Lung (tissue), 12 donors: Measurements from ENCODE around the gene GSTO2. TPM values are rescaled to one million over a fixed set of nuclear protein-coding genes. Genes with fewer than 3 reads are reported as not detected.
A peak's percentile ranks its signal among the peaks of the same experiment; 100 is the strongest.

ENCODE experiments used
- ATAC-seq: fragments of 200-7000 bp; cut with Tn5 transposase; one replicate; pipeline ENCODE4 v1.9.1; 2020; ENCODE audit warnings: moderate number of reproducible peaks; ENCODE audit not compliant: insufficient read depth, low FRiP score
- DNase-seq, 3 donors: peaks; one replicate each; pipeline ENCODE4 v3.0.0-alpha.2; 2013 to 2017
- H3K27ac ChIP-seq, 2 donors: one replicate each; pipeline ENCODE4 v1.5.1; 2013; ENCODE audit warnings: mild to moderate bottlenecking in 2 of 2, moderate library complexity in 2 of 2, control low read depth in 1 of 2, inconsistent platforms in 1 of 2, low read depth in 1 of 2, low read length in 1 of 2
- H3K27me3 ChIP-seq, 3 donors: one replicate each; pipeline ENCODE4 v1.5.1; 2013; ENCODE audit warnings: low read length in 2 of 3; ENCODE audit not compliant: control insufficient read depth in 3 of 3, insufficient read depth in 3 of 3
- H3K36me3 ChIP-seq, 4 donors: one replicate each; pipeline ENCODE4 v1.5.1; 2013; ENCODE audit warnings: low read length in 4 of 4, mild to moderate bottlenecking in 1 of 4, moderate library complexity in 1 of 4; ENCODE audit not compliant: control insufficient read depth in 4 of 4, insufficient read depth in 4 of 4
- H3K4me1 ChIP-seq, 5 donors: one replicate each; pipeline ENCODE4 v1.5.1; 2013; ENCODE audit warnings: low read length in 5 of 5, mild to moderate bottlenecking in 2 of 5, moderate library complexity in 1 of 5; ENCODE audit not compliant: control insufficient read depth in 5 of 5, insufficient read depth in 5 of 5
- H3K4me3 ChIP-seq: one replicate; pipeline ENCODE4 v1.5.1; 2013; ENCODE audit warnings: mild to moderate bottlenecking, control low read depth, moderate library complexity
- H3K9ac ChIP-seq, 2 donors: one replicate each; pipeline ENCODE4 v1.5.1; 2013; ENCODE audit warnings: low read length in 2 of 2, control low read depth in 1 of 2; ENCODE audit not compliant: insufficient read depth in 1 of 2
- H3K9me3 ChIP-seq, 4 donors: one replicate each; pipeline ENCODE4 v1.5.1; 2013; ENCODE audit warnings: low read length in 3 of 4, mild to moderate bottlenecking in 1 of 4, moderate library complexity in 1 of 4; ENCODE audit not compliant: control insufficient read depth in 4 of 4, insufficient read depth in 3 of 4
- WGBS, 2 donors: extraction: QIAGEN DNeasy Blood & Tissue Kit; methylation state at CpG; one replicate each; pipeline ENCODE4 v1.1.7; 2013; 5-methylcytosine and 5-hydroxymethylcytosine counted together
- polyA plus RNA-seq, 2 donors: library from polyadenylated mRNA; stranded (reverse); fragments of 200-250 nt; gene quantifications; one replicate each; pipeline ENCODE4 v1.2.1, GENCODE V29; 2013
- total RNA-seq, 2 donors: library from RNA; depleted of rRNA in 1 of 2; stranded (reverse); fragments of >200 nt in 1 of 2; gene quantifications; one replicate each; pipeline ENCODE4 v1.2.1, GENCODE V29; 2014 to 2021
- TF ChIP-seq, protein P1 (sequence below): IDR thresholded peaks from 2 replicates; pipeline ENCODE4 v1.5.1; 2012; ENCODE audit warnings: mild to moderate bottlenecking; ENCODE audit errors: control extremely low read depth, extremely low read depth
- donor health status: control.
- donor health status: control.
- donor health status: Bipolar disorder and iron deficiency.
- donor health status: healthy.
- donor health status: DM: yes; HTN: yes; CAD: no.

The GSTO2 gene
- total and polyA plus RNA-seq, 4 donors, result 6.6 to 25.9 (median 12.1) TPM

DNA sequence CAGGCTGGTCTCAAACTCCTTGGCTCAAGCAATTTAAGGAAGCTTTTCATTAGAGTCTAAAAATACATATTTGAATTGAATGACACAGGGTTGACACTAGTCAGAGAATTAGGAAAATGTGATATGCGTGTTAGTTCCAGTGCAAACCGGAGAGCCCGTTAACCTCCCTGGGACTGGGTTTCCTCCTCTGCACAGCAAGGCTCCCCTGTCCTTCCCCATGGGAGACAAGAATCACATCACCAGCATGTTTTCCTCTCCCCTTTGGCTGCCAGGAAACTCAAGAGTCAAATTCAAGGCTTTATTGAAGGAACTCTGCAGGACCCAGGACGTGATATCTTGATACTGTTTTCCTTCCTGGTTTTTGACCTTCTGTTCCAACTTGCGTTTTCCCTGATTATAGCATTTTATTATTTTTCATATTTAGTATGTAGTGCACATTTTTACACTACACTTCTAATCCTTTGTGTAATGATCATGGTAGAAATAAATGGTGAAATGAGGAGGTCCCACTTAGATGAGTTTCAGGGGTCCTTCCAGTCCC, 24.9 kb downstream of the GSTO2 start:
- no peaks in the 10 kb centered on the region for H3K36me3 ChIP-seq
- no peaks in the 10 kb centered on the region for H3K9me3 ChIP-seq
- WGBS, 2 donors, result 90 to 91% methylated on average over 5 of the region's 5 CpGs
- ATAC-seq, result no peak
- H3K27ac ChIP-seq, result no peak overlapping the region
- H3K4me3 ChIP-seq, result no peak overlapping the region
- TF ChIP-seq, protein P1, sequence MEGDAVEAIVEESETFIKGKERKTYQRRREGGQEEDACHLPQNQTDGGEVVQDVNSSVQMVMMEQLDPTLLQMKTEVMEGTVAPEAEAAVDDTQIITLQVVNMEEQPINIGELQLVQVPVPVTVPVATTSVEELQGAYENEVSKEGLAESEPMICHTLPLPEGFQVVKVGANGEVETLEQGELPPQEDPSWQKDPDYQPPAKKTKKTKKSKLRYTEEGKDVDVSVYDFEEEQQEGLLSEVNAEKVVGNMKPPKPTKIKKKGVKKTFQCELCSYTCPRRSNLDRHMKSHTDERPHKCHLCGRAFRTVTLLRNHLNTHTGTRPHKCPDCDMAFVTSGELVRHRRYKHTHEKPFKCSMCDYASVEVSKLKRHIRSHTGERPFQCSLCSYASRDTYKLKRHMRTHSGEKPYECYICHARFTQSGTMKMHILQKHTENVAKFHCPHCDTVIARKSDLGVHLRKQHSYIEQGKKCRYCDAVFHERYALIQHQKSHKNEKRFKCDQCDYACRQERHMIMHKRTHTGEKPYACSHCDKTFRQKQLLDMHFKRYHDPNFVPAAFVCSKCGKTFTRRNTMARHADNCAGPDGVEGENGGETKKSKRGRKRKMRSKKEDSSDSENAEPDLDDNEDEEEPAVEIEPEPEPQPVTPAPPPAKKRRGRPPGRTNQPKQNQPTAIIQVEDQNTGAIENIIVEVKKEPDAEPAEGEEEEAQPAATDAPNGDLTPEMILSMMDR, result no peak
- no peak for DNase-seq
- H3K9ac ChIP-seq, result no peak overlapping the region
- peaks cover 0 to 16% (median 7%) of the 10 kb centered on the region in 5 donors for H3K4me1 ChIP-seq
- H3K27me3 ChIP-seq, result no peaks in the 10 kb centered on the region

DNA sequence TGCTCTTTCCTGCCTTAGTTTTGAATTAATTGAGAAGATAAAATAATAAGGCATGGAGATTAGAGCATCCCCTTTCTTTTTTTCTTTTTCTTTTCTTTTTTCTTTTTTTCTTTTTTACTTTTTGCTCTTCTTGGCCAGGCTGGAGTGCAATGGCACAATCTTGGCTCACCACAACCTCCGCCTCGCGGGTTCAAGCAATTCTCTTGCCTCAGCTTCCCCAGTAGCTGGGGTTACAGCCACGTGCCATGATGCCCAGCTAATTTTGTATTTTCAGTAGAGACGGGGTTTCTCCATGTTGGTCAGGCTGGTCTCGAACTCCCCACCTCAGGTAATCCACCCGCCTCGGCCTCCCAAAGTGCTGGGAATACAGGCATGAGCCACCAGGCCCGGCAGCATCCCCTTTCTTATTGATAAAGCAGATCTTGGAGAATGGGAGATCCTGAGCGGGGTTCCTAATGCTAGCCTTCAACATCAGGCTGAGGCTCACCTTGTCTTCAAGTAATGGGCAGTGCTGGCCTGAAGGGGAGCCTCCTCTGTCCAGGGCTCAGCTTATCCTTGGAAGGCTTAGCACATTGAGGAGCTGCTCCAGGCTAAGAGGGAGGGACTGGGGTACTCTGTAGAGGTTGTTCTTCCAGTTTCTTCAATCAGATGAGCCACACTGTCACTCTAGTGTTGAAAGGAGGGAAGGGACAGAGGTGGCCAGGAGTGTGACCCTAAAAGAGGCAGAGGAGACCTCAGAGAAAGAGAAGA, 27.9 kb downstream of the GSTO2 start:
- no peak overlapping the region for H3K27ac ChIP-seq
- DNase-seq (no peak), ATAC-seq (no peak)
- H3K4me1 ChIP-seq, result peaks cover 0 to 36% (median 21%) of the 10 kb centered on the region in 5 donors
- no peak overlapping the region for H3K9ac ChIP-seq
- no peak overlapping the region for H3K4me3 ChIP-seq
- TF ChIP-seq, protein P1, result no peak
- no peaks in the 10 kb centered on the region for H3K36me3 ChIP-seq
- H3K9me3 ChIP-seq, result no peaks in the 10 kb centered on the region
- 93 to 95% methylated on average over 10 of the region's 10 CpGs for WGBS, 2 donors
- no peaks in the 10 kb centered on the region for H3K27me3 ChIP-seq

DNA sequence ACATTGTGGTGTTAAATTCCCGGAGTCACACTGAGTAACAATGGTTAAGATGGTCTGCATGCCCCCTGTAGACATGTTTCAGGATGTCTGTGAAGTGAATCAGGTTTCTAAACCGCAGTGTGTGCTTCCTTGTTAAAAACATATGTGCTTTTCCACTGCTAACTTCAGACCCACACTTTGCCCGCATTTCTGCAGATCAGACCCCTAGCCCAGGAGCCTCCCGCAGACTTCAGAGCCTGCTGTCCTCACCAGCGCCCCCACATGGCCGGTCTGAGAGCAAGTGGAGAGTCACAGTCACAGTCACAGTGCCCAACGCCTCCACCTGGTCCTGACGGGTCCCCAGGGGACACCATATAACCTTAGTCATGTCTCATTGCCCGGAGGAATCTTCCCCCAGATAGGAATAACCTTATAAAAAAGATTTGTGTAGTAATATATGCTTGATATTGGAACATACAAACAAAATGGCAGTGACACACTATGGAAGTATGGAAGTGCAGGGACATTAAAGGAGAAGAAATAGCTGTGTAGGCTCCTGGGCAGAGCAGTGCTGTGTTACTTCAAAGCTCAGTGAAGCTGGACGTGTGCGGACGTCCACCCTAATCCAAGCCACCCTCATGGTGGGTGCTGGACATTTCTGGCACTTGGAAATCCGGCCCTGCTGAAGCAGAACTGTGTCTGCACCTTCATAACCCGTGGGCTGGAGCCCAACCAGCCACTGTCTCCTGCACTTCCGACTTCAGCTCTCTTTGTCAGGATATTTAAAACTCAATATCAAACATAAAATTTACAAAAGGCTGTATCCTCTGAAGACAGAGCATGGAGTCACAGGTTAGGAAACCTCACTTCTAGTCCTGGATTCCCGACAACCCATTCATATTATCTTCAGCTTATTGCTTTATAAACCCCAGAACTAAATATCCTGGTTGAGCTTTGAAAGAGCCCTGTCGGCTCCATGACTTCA, 29.0 kb downstream of the GSTO2 start:
- peak overlapping the region in 1 of 2 donors; percentile 3 for H3K27ac ChIP-seq
- H3K4me1 ChIP-seq, result peaks cover 0 to 36% (median 21%) of the 10 kb centered on the region in 5 donors
- no peaks in the 10 kb centered on the region for H3K9me3 ChIP-seq
- H3K27me3 ChIP-seq, result no peaks in the 10 kb centered on the region
- no peak overlapping the region for H3K4me3 ChIP-seq
- DNase-seq, result peak in 1 of 3 donors; percentile 41
- ATAC-seq, result no peak
- H3K36me3 ChIP-seq, result no peaks in the 10 kb centered on the region
- TF ChIP-seq, protein P1, result no peak
- 66 to 69% methylated on average over 17 of the region's 17 CpGs for WGBS, 2 donors
- H3K9ac ChIP-seq, result peak overlapping the region in 1 of 2 donors; percentile 54
